HepG2 (cell line): ENCODE data around the gene CFAP46. TPM values are rescaled to one million over a fixed set of nuclear protein-coding genes. Genes with fewer than 3 reads are reported as not detected.

Experiments used
- ATAC-seq: fragments of 200-7000 bp; cut with Tn5 transposase; 3 replicates; pipeline ENCODE4 v1.9.1; 2020; ENCODE audit warnings: mild to moderate bottlenecking, moderate library complexity
- BruUV-seq: library from RNA; stranded (reverse); fragments of 400-500 nt; replicated peaks from 2 replicates; lab custom pipeline; 2021; lab: Mats Ljungman, UMichigan
- CTCF ChIA-PET: fragments of 300-600 bp; formaldehyde crosslinking; extraction: SDS; loops from one replicate; lab custom pipeline; 2021; ENCODE audit warnings: low total read pairs, inconsistent platforms, low intra/inter-chr PET ratio; lab: Yijun Ruan, JAX
- POLR2A ChIA-PET: fragments of 350-600 bp; sonication (Branson Sonifier 250); formaldehyde crosslinking; loops from one replicate; lab custom pipeline; 2020; ENCODE audit warnings: antibody characterized with exemption, inconsistent platforms; lab: Yijun Ruan, JAX
- DNase-seq: peaks from one replicate; pipeline ENCODE4 v3.0.0-alpha.2; 2015; ENCODE audit warnings: low spot score
- FAIRE-seq: peaks from 3 replicates; lab custom pipeline; 2011; peaks lifted over from hg19 to GRCh38; lab: Jason Lieb, UNC
- H2AFZ ChIP-seq: one replicate; pipeline ENCODE4 v1.6.1; 2011; ENCODE audit warnings: low read length, inconsistent platforms
- H3K27ac ChIP-seq: fragments of 300-600 bp; 3 replicates; pipeline ENCODE4 v1.8.0; 2011; ENCODE audit warnings: mixed run types, mild to moderate bottlenecking, mixed read lengths, low read length, inconsistent platforms; ENCODE audit not compliant: insufficient read depth; ENCODE audit errors: extremely low read length
- H3K27me3 ChIP-seq, 2 experiments: fragments of 200-600 bp in 1 of 2; 2 replicates in 1 of 2; 3 replicates in 1 of 2; pipeline versions ENCODE4 v1.6.0 to v1.8.0; 2011; ENCODE audit warnings: low read length in 2 of 2, mild to moderate bottlenecking in 2 of 2, moderate library complexity in 2 of 2, inconsistent platforms in 1 of 2; ENCODE audit not compliant: insufficient read depth in 2 of 2, control insufficient read depth in 1 of 2
- H3K36me3 ChIP-seq, 2 experiments: fragments of 200-600 bp in 1 of 2; replicated peaks in 1 of 2; 2 replicates in 1 of 2; 3 replicates in 1 of 2; pipeline versions ENCODE4 v1.5.1 to v1.8.0; 2011; ENCODE audit warnings: low read length in 2 of 2, inconsistent platforms in 1 of 2; ENCODE audit not compliant: insufficient read depth in 2 of 2, control insufficient read depth in 1 of 2
- H3K4me1 ChIP-seq: 2 replicates; pipeline ENCODE4 v1.5.1; 2012; ENCODE audit warnings: low read length, inconsistent platforms; ENCODE audit not compliant: insufficient read depth
- H3K4me2 ChIP-seq: 2 replicates; pipeline ENCODE4 v1.6.0; 2011; ENCODE audit warnings: low read depth, low read length, inconsistent platforms
- H3K4me3 ChIP-seq, 3 experiments: fragments of 200-600 bp in 1 of 3; sonication (generic), shearing (Covaris generic) in 1 of 3; replicated peaks in 1 of 3; 2 replicates each; pipeline ENCODE4 v1.5.1; 2011 to 2016; ENCODE audit warnings: low read length in 3 of 3, inconsistent platforms in 2 of 3, low read depth in 2 of 3, mild to moderate bottlenecking in 2 of 3, control low read depth in 1 of 3, mixed read lengths in 1 of 3; ENCODE audit not compliant: insufficient read depth in 1 of 3
- H3K79me2 ChIP-seq: one replicate; pipeline ENCODE4 v1.6.1; 2011; ENCODE audit warnings: low read length, inconsistent platforms; ENCODE audit not compliant: insufficient read depth
- H3K9ac ChIP-seq: 2 replicates; pipeline ENCODE4 v1.6.0; 2011; ENCODE audit warnings: mild to moderate bottlenecking, low read depth, low read length, inconsistent platforms; ENCODE audit not compliant: insufficient read depth
- H3K9me3 ChIP-seq: 2 replicates; pipeline ENCODE4 v1.5.1; 2012; ENCODE audit warnings: mild to moderate bottlenecking, low read length
- H4K20me1 ChIP-seq: 2 replicates; pipeline ENCODE4 v1.6.0; 2011; ENCODE audit warnings: inconsistent platforms, mild to moderate bottlenecking, low read length, moderate library complexity; ENCODE audit not compliant: insufficient read depth
- ATF5 ChIP-seq: sonication (generic); formaldehyde crosslinking; IDR thresholded peaks from 2 replicates; pipeline ENCODE4 v1.4.0; 2020; ENCODE audit warnings: mild to moderate bottlenecking, low read depth, missing genetic modification reagents
- CREB1 ChIP-seq, 2 experiments: fragments of 450-650 bp in 1 of 2; IDR thresholded peaks; 2 replicates each; pipeline ENCODE4 v1.6.1; 2016 to 2017; ENCODE audit warnings: control low read depth in 1 of 2, mild to moderate bottlenecking in 1 of 2, missing compliant biosample characterization in 1 of 2, missing genetic modification characterization in 1 of 2
- HDAC6 ChIP-seq: fragments of 200-600 bp; sonication (generic); IDR thresholded peaks from 2 replicates; pipeline ENCODE4 v1.7.0; 2017; ENCODE audit warnings: mild to moderate bottlenecking, antibody characterized with exemption, low read length, low read depth
- MIER3 ChIP-seq: IDR thresholded peaks from 2 replicates; pipeline ENCODE4 v1.6.1; 2016; ENCODE audit warnings: missing compliant biosample characterization, borderline replicate concordance
- RERE ChIP-seq: IDR thresholded peaks from 2 replicates; pipeline ENCODE4 v1.6.1; 2016; ENCODE audit warnings: low read depth, missing genetic modification reagents, missing compliant biosample characterization
- SMARCC2 ChIP-seq: fragments of 450-650 bp; IDR thresholded peaks from 2 replicates; pipeline ENCODE4 v1.6.1; 2017; ENCODE audit warnings: antibody characterized with exemption, mild to moderate bottlenecking
- TFE3 ChIP-seq: IDR thresholded peaks from 2 replicates; pipeline ENCODE4 v1.6.1; 2016
- ZNF460 ChIP-seq: sonication (generic); formaldehyde crosslinking; IDR thresholded peaks from 2 replicates; pipeline ENCODE4 v1.5.1; 2020; ENCODE audit warnings: missing genetic modification reagents, mild to moderate bottlenecking, borderline replicate concordance
- ZNF670 ChIP-seq: sonication (generic); formaldehyde crosslinking; IDR thresholded peaks from 2 replicates; pipeline ENCODE4 v1.8.0; 2022; ENCODE audit warnings: mild to moderate bottlenecking, missing genetic modification reagents, borderline replicate concordance
- ZNF7 ChIP-seq: IDR thresholded peaks from 2 replicates; pipeline ENCODE4 v1.6.1; 2016; ENCODE audit warnings: missing biosample characterization, missing genetic modification reagents
- WGBS: methylation state at CpG from one replicate; pipeline ENCODE4 v1.1.6; 2017; ENCODE audit warnings: low lambda C conversion rate; 5-methylcytosine and 5-hydroxymethylcytosine counted together
- in situ Hi-C: cut with HindIII; loops from 2 replicates; pipeline ENCODE4 v1.10.0; 2017; ENCODE audit warnings: low pct_unique_long_range_greater_than_20kb; ENCODE audit not compliant: extremely low pct_ligation_motif_present
- intact Hi-C: fragments of 100-400 bp; cut with micrococcal nuclease; formaldehyde crosslinking; loops from one replicate; pipeline ENCODE4 v1.10.0; 2022; ENCODE audit not compliant: unreplicated experiment
- polyA plus RNA-seq, 8 experiments: library from polyadenylated mRNA; depleted of rRNA in 3 of 8; stranded (reverse) in 7 of 8; unstranded in 1 of 8; fragments of >200 nt; fragmentation: Illumina TruSeq in 4 of 8; extraction: Trizol in 4 of 8; gene quantifications; 2 replicates each; pipeline versions ENCODE4 v1.2.1 to v1.2.3, GENCODE V29; 2011 to 2016; ENCODE audit warnings: low read depth in 4 of 8, missing spikeins in 1 of 8, mixed read lengths in 1 of 8; ENCODE audit not compliant: insufficient read depth in 1 of 8
- total RNA-seq, 5 experiments: library from RNA; depleted of rRNA; stranded (reverse); fragments of >200 nt; fragmentation: Illumina TruSeq; extraction: Trizol; gene quantifications; 2 replicates each; pipeline ENCODE4 v1.2.3, GENCODE V29; 2016; ENCODE audit warnings: low read depth in 1 of 5

The CFAP46 gene
- total and polyA plus RNA-seq, 2 of the 13 experiments (the other 11 are each of a cell fraction or from before 2014, with no cell fraction given), result 0.24 to 0.84 TPM

- intact Hi-C loops, result no loop called here
- Histone ChIP-seq H3K36me3 (no peaks in the 10 kb centered on the region), H3K27me3 (peaks cover 9 to 24% of the 10 kb centered on the region in 2 experiments; a peak in 4 of 5 replicates), H3K9me3 (no peaks in the 10 kb centered on the region), H3K9ac (no peak overlapping the region)
- in situ Hi-C loops, result no loop called here
- no TSS peak for BruUV-seq
- no peak for DNase-seq
- POLR2A ChIA-PET, result no interaction called here
- TF ChIP-seq ZNF460 (CRISPR knock-in tag) (no peak), TFE3 (CRISPR knock-in tag) (no peak), CREB1 (IDR thresholded peaks at IDR 0.05) (no peak), CREB1 (CRISPR knock-in tag; IDR thresholded peaks at IDR 0.05) (no peak), ATF5 (CRISPR knock-in tag) (no peak)
- TF ChIP-seq, all 625 proteins: peak for 0
- no peak overlapping the region for H3K4me2 ChIP-seq
- no peaks in the 10 kb centered on the region for H3K79me2 ChIP-seq
- no peak for ATAC-seq
- CTCF ChIA-PET, result no interaction called here
- H3K4me3 ChIP-seq, result no peak overlapping the region
- no peak overlapping the region for H2AFZ ChIP-seq
- no peaks in the 10 kb centered on the region for H3K4me1 ChIP-seq
- 56% methylated on average over 11 of the region's 17 CpGs for WGBS
- H3K27ac ChIP-seq, result no peak overlapping the region
- no peaks in the 10 kb centered on the region for H4K20me1 ChIP-seq
- no peak for FAIRE-seq
Observed at GRCh38 chr10:132928261-132928660, 14.1 kb downstream of the CFAP46 start.

DNA sequence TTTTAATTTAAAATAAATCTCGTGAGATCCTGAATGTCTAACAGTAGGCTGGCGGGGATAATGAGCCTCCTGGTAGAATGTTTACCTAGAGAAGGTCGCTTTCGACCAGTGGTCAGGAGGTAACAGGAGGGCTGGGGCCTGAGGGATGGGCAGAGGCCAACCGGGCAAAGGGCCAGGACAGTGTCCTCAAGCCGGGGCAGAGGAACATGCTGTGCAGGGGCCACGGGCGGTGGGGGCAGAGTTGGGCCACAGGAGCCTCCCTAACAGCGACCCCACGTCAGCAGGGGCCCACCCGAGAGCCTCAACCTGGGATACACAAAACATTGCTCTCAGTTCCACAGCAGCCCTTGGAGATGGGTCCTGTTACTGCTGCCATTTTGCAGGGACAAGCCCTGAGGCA is 14.5 kb downstream of the CFAP46 start:
- 8% methylated on average over 11 of the region's 11 CpGs for WGBS

More for the DNA sequence above, 14.5 kb downstream of the CFAP46 start:
- in situ Hi-C loops, result no loop called here
- no peak for TF ChIP-seq ZNF670 (CRISPR knock-in tag)
- TF ChIP-seq MIER3 (CRISPR knock-in tag), result no peak
- no peak for TF ChIP-seq HDAC6
- TF ChIP-seq RERE (CRISPR knock-in tag), result no peak
- TF ChIP-seq ZNF7, result no peak
- no peak for TF ChIP-seq SMARCC2
- no peak overlapping the region for H3K4me3 ChIP-seq
- POLR2A ChIA-PET, result no interaction called here
- CTCF ChIA-PET, result no interaction called here
- H2AFZ ChIP-seq, result no peak overlapping the region
- H3K36me3 ChIP-seq, result no peaks in the 10 kb centered on the region
- no peak for FAIRE-seq
- no peaks in the 10 kb centered on the region for H4K20me1 ChIP-seq
- no peak overlapping the region for H3K4me2 ChIP-seq
- no peak for ATAC-seq
- H3K4me1 ChIP-seq, result no peaks in the 10 kb centered on the region
- no peak overlapping the region for H3K9ac ChIP-seq
- peaks cover 9 to 21% of the 10 kb centered on the region in 2 experiments; a peak in 4 of 5 replicates for H3K27me3 ChIP-seq
- H3K27ac ChIP-seq, result no peak overlapping the region
- no peak for DNase-seq
- no TSS peak for BruUV-seq
- intact Hi-C loops, result no loop called here
- H3K79me2 ChIP-seq, result no peaks in the 10 kb centered on the region
- no peaks in the 10 kb centered on the region for H3K9me3 ChIP-seq
